ENCODE measurements around the gene HOXA2. TPM values are rescaled to one million over a fixed set of nuclear protein-coding genes. Genes with fewer than 3 reads are reported as not detected.

The HOXA2 gene
- total RNA-seq, 1 experiment from 2014 or later, result not detected

DNA sequence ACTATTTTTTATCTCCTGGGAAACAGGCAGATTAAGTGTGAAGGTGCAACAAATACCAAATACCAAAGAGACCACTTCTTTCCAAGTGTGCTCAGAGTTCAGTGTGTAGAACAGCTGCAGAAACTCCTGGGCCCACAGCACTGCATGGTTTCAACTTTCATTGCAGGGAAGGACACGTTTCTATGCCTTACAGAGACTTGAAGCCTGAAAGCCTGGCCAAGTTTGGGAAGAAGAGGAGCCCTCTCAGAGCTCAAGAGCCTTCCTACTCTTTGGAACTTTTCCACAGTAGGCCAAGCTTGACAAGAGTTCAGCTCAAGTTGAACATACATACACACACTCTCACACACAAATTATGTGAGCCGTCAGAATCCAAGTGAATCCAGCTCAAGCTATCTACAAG is 25.6 kb upstream of the HOXA2 start:
- Histone ChIP-seq H3K4me1 (ENCODE audit: insufficient read depth, low read length, poor library complexity, severe bottlenecking) (no peaks in the 10 kb centered on the region), H3K27ac (ENCODE audit: low read depth, low read length, poor library complexity, severe bottlenecking) (no peak overlapping the region), H3K9me3 (ENCODE audit: low read depth, low read length, poor library complexity, severe bottlenecking) (no peaks in the 10 kb centered on the region), H3K4me3 (ENCODE audit: low read depth, low read length, poor library complexity, severe bottlenecking) (no peak overlapping the region), H3K36me3 (ENCODE audit: insufficient read depth, low read length, poor library complexity, severe bottlenecking) (no peaks in the 10 kb centered on the region), H3K27me3 (replicated peaks; ENCODE audit: insufficient read depth, low read depth, low read length, poor library complexity) (peaks cover 100% of the 10 kb centered on the region)
- TF ChIP-seq EZH2 (IDR thresholded peaks at IDR 0.05; ENCODE audit: borderline replicate concordance, low read depth, low read length, poor library complexity, severe bottlenecking), result no peak
- TF ChIP-seq, protein P1, sequence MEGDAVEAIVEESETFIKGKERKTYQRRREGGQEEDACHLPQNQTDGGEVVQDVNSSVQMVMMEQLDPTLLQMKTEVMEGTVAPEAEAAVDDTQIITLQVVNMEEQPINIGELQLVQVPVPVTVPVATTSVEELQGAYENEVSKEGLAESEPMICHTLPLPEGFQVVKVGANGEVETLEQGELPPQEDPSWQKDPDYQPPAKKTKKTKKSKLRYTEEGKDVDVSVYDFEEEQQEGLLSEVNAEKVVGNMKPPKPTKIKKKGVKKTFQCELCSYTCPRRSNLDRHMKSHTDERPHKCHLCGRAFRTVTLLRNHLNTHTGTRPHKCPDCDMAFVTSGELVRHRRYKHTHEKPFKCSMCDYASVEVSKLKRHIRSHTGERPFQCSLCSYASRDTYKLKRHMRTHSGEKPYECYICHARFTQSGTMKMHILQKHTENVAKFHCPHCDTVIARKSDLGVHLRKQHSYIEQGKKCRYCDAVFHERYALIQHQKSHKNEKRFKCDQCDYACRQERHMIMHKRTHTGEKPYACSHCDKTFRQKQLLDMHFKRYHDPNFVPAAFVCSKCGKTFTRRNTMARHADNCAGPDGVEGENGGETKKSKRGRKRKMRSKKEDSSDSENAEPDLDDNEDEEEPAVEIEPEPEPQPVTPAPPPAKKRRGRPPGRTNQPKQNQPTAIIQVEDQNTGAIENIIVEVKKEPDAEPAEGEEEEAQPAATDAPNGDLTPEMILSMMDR (conservative IDR thresholded peaks at IDR 0.05; ENCODE audit: low read depth, low read length), result no peak
- POLR2A ChIA-PET (ENCODE audit: low non-redundant PET), result no interaction called here
- DNase-seq (ENCODE audit: low spot score), result no peak
- BruUV-seq (replicated peaks), result no TSS peak
- intact Hi-C loops (cut with micrococcal nuclease; ENCODE audit: unreplicated experiment), result no loop called here
- CTCF ChIA-PET, result no interaction called here

DNA sequence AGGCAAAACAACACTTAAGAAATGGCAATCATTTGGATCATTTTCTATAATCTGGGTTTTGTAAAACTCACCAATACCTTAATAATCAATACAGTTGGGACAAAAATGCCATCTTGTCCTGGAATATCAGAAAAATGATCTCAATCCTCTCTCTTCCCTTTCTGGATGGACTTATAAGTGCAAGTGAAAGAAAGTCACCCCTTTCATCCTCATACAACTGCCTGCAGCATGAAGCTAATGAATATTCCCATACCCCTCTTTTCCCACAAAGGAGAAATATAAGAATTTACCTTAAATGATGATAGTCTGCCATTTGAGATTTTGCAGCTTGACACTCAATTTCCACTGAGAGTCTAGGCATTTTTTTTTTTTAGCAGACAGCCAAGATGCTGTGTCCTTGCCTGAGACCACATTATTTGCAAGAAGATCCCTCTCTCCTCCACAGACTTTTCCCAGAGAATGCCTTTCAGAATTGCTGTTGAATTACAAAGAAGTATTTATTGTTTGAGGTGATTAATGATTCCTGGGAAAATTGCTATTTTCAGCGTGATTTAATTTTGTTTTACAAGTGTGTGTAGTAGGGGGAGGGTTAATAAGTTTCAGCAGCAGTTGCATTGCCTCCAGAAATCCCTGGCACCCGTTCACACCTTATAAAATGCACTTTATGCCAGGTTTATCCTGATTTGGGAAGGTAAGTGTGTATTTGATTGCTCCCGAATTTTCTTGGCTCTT is 24.3 kb upstream of the HOXA2 start:
- no TSS peak for BruUV-seq (replicated peaks)
- no peaks in the 10 kb centered on the region for H3K36me3 ChIP-seq (ENCODE audit: insufficient read depth, low read length, poor library complexity, severe bottlenecking)
- H3K27ac ChIP-seq (ENCODE audit: low read depth, low read length, poor library complexity, severe bottlenecking), result no peak overlapping the region
- H3K4me1 ChIP-seq (ENCODE audit: insufficient read depth, low read length, poor library complexity, severe bottlenecking), result no peaks in the 10 kb centered on the region
- H3K27me3 ChIP-seq (replicated peaks; ENCODE audit: insufficient read depth, low read depth, low read length, poor library complexity), result peaks cover 100% of the 10 kb centered on the region
- TF ChIP-seq EZH2 (IDR thresholded peaks at IDR 0.05; ENCODE audit: borderline replicate concordance, low read depth, low read length, poor library complexity, severe bottlenecking), result no peak
- TF ChIP-seq, protein P1 (conservative IDR thresholded peaks at IDR 0.05; ENCODE audit: low read depth, low read length), result no peak
- H3K4me3 ChIP-seq (ENCODE audit: low read depth, low read length, poor library complexity, severe bottlenecking), result no peak overlapping the region
- DNase-seq (ENCODE audit: low spot score), result no peak
- POLR2A ChIA-PET (ENCODE audit: low non-redundant PET), result interaction anchor here (0.7 kb wide), 1 partner anchor 32 kb away, joined by 3 read pairs; no protein-coding TSS in a partner anchor
- CTCF ChIA-PET, result no interaction called here
- intact Hi-C loops (cut with micrococcal nuclease; ENCODE audit: unreplicated experiment), result no loop called here
- no peaks in the 10 kb centered on the region for H3K9me3 ChIP-seq (ENCODE audit: low read depth, low read length, poor library complexity, severe bottlenecking)

DNA sequence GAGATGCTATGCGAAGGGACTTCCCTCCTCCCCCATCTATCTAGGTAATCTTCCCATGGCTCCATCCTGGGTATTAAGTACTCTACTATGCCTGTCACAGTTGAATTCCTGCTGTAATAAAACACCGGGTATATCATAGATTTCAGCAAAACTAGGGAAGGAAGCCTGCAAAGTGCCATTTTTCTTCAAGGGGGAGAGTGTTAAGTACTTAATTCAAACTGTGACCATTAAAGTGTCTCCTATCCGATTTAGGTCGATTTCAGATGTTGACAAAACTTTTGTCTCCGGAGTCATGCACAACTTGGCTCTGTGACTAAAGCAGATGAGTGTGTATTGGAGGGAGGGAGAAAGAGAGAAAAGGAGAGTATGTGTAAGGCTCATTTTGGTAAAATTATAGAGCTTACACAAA is 23.5 kb upstream of the HOXA2 start:
- CTCF ChIA-PET, result no interaction called here
- TF ChIP-seq, protein P1 (conservative IDR thresholded peaks at IDR 0.05; ENCODE audit: low read depth, low read length), result no peak
- H3K4me1 ChIP-seq (ENCODE audit: insufficient read depth, low read length, poor library complexity, severe bottlenecking), result no peaks in the 10 kb centered on the region
- no TSS peak for BruUV-seq (replicated peaks)
- peaks cover 100% of the 10 kb centered on the region for H3K27me3 ChIP-seq (replicated peaks; ENCODE audit: insufficient read depth, low read depth, low read length, poor library complexity)
- no peak overlapping the region for H3K4me3 ChIP-seq (ENCODE audit: low read depth, low read length, poor library complexity, severe bottlenecking)
- intact Hi-C loops (cut with micrococcal nuclease; ENCODE audit: unreplicated experiment), result no loop called here
- no peaks in the 10 kb centered on the region for H3K9me3 ChIP-seq (ENCODE audit: low read depth, low read length, poor library complexity, severe bottlenecking)
- POLR2A ChIA-PET (ENCODE audit: low non-redundant PET), result interaction anchor here (0.7 kb wide), 1 partner anchor 31 kb away, joined by 3 read pairs; no protein-coding TSS in a partner anchor
- no peak for DNase-seq (ENCODE audit: low spot score)
- no peaks in the 10 kb centered on the region for H3K36me3 ChIP-seq (ENCODE audit: insufficient read depth, low read length, poor library complexity, severe bottlenecking)
- H3K27ac ChIP-seq (ENCODE audit: low read depth, low read length, poor library complexity, severe bottlenecking), result no peak overlapping the region
